Activated CD4-positive, alpha-beta T cell treated with anti-CD3 and anti-CD28 coated beads for 24 hours (primary cell): ENCODE measurements around the gene CYP39A1.
"Not testable (repeated sequence)": the region's sequence is repeated elsewhere in the genome, so short reads cannot be mapped to it uniquely, and the experiment has no call there.

Source experiments
- DNase-seq, 2 donors: peaks; one replicate each; pipeline ENCODE4 v3.0.0-alpha.2; 2020; ENCODE audit warnings: low read depth in 2 of 2

The CYP39A1 gene

GRCh38 chr6:46648869-46649492 is 3.6 kb downstream of the CYP39A1 start:
- DNase-seq = no peak

- not testable (repeated sequence) for DNase-seq
These were observed 4.5 kb downstream of the CYP39A1 start for GRCh38 chr6:46648108-46648507.

GRCh38 chr6:46645265-46645664 is 7.4 kb downstream of the CYP39A1 start:
- no peak for DNase-seq

- no peak for DNase-seq
These were observed 9.5 kb downstream of the CYP39A1 start for GRCh38 chr6:46642928-46643751.

- DNase-seq = no peak
These were observed 14.0 kb downstream of the CYP39A1 start for GRCh38 chr6:46638650-46639049.

- DNase-seq = no peak
These were observed 14.7 kb downstream of the CYP39A1 start for GRCh38 chr6:46637933-46638332.

GRCh38 chr6:46637145-46637544 is 15.5 kb downstream of the CYP39A1 start:
- no peak for DNase-seq

- no peak for DNase-seq
These were observed 17.2 kb downstream of the CYP39A1 start for GRCh38 chr6:46635462-46635861.

GRCh38 chr6:46632053-46632452 is 20.6 kb downstream of the CYP39A1 start:
- no peak for DNase-seq

GRCh38 chr6:46629691-46630090 is 22.9 kb downstream of the CYP39A1 start:
- no peak for DNase-seq

- no peak for DNase-seq
These were observed 23.6 kb downstream of the CYP39A1 start for GRCh38 chr6:46628976-46629375.

GRCh38 chr6:46628498-46628897 is 24.1 kb downstream of the CYP39A1 start:
- DNase-seq = no peak

GRCh38 chr6:46626976-46627375 is 25.6 kb downstream of the CYP39A1 start:
- no peak for DNase-seq

- DNase-seq = no peak
These were observed 26.2 kb downstream of the CYP39A1 start for GRCh38 chr6:46626228-46626909.

- no peak for DNase-seq
These were observed 33.9 kb downstream of the CYP39A1 start for GRCh38 chr6:46618726-46619125.

GRCh38 chr6:46612645-46613044 is 40.0 kb downstream of the CYP39A1 start:
- no peak for DNase-seq

GRCh38 chr6:46610862-46611553 is 41.6 kb downstream of the CYP39A1 start:
- DNase-seq = no peak

- DNase-seq = no peak
These were observed 46.3 kb downstream of the CYP39A1 start for GRCh38 chr6:46606338-46606737.

- no peak for DNase-seq
These were observed 47.4 kb downstream of the CYP39A1 start for GRCh38 chr6:46605091-46605797.

GRCh38 chr6:46598215-46598614 is 54.4 kb downstream of the CYP39A1 start:
- DNase-seq = no peak

GRCh38 chr6:46592740-46593139 is 59.9 kb downstream of the CYP39A1 start:
- no peak for DNase-seq

GRCh38 chr6:46592046-46592445 is 60.6 kb downstream of the CYP39A1 start:
- no peak for DNase-seq
